ENCODE data around the gene CUBN. TPM values are rescaled to one million over a fixed set of nuclear protein-coding genes. Genes with fewer than 3 reads are reported as not detected.

Gene CUBN
- total RNA-seq, 2 experiments from 2014 or later, result 0.19 to 0.59 TPM

DNA sequence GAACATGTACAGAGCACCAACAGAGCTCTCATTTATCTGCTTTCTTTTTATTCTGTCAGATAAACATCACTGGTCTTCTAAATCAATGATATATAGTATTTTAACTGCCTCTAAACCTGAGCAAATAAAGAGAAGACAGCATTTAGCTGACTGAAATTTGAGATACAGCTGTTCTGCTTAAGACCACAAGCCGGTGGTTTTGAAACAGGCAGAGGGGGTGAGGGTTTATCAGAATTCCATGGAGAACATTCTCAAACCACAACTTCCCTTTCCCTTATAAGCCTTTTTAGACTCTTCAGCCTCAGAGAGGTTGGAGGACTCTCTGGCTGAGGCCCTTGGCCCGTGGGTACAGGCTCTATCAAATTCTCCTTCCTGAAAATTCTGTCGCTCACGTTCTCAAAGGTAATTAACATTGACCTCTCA is 225.0 kb downstream of the CUBN start:
- CTCF ChIA-PET, result no interaction called here
- POLR2A ChIA-PET, result no interaction called here

- POLR2A ChIA-PET, result no interaction called here
- CTCF ChIA-PET, result no interaction called here
Observed at GRCh38 chr10:16904049-16904448, 225.6 kb downstream of the CUBN start.

DNA sequence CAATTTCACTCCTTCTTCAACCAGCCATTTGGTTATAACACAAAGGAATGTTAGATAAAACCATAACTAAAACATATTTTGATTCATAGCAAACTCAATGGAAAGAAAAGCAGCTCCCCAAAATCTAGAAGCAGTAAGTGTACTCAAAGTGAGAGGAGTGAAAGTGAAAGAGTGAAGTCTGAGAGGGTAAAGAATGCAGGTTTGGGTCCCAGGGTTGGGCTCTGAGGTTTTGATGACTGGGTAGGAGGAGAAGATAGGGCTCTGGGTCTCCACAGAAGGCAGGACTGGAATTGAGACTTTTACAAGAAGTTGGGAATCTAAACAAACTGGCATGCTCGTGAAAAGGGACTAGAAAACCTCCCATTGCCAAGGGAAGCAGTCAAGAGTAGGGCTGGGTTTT is 227.0 kb downstream of the CUBN start:
- ChIA-PET CTCF (no interaction called here), POLR2A (no interaction called here)

DNA sequence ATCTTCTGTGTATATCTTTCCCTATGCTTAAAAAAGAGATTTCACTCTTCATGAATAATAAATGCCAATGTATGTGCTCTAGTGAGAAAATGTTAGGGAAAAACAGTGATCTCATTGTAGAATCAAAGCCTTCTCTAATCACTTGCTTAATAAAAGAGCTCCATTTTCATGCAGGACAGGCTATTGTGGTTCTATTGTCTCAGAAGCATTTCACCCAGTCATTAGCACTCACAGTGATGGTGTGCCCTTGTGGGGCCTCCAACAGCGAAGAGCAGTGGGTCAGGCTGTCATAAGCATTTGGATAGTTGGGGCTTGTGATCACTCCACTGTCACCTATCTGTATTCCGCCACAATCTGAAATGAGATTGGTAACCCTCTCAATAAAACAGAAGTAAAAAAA is 228.5 kb downstream of the CUBN start:
- POLR2A ChIA-PET, result no interaction called here
- CTCF ChIA-PET, result no interaction called here

DNA sequence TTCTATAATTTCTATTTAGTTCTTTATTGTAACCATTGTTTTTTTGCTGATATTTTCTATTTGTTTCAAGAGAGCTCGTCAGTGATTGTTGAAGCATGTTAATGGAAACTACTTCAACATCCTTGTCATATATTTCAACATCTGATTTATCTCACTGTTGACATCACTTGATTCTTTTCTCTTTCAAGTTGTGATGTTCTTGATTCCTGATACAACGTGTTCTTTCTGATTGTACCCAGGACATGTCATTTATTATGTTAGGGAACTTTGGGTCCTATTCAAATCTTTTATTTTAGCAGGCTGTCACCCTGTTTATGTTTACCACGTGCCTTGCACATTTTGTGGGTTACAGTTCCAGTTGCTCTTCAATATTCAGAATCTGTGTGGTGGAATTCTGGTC is 232.6 kb downstream of the CUBN start:
- ChIA-PET CTCF (interaction anchor here (0.6 kb wide), 1 partner anchor 434 kb away, joined by 3 read pairs; no protein-coding TSS in a partner anchor), POLR2A (no interaction called here)

GRCh38 chr10:16894821-16895220 is 234.8 kb downstream of the CUBN start:
- POLR2A ChIA-PET, result no interaction called here
- CTCF ChIA-PET, result no interaction called here

DNA sequence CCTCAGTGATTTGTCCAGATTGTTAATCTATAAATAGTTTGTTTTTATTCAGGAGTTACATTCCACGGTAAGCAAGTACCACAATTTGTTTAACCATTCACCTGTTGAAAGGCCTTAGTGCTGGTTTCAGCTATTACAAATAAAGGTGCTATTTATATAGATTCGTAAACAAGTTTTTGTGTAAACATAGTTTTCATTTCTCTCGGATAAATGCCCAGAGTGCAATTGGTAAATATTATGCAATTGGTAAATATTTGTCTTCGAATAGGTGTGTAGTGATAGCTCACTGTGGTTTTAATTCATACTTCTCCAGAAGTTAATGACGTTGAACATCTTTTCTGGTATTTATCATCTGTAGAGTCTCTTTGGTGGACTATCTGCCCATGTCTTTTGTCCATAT is 235.9 kb downstream of the CUBN start:
- ChIA-PET CTCF (no interaction called here), POLR2A (no interaction called here)

DNA sequence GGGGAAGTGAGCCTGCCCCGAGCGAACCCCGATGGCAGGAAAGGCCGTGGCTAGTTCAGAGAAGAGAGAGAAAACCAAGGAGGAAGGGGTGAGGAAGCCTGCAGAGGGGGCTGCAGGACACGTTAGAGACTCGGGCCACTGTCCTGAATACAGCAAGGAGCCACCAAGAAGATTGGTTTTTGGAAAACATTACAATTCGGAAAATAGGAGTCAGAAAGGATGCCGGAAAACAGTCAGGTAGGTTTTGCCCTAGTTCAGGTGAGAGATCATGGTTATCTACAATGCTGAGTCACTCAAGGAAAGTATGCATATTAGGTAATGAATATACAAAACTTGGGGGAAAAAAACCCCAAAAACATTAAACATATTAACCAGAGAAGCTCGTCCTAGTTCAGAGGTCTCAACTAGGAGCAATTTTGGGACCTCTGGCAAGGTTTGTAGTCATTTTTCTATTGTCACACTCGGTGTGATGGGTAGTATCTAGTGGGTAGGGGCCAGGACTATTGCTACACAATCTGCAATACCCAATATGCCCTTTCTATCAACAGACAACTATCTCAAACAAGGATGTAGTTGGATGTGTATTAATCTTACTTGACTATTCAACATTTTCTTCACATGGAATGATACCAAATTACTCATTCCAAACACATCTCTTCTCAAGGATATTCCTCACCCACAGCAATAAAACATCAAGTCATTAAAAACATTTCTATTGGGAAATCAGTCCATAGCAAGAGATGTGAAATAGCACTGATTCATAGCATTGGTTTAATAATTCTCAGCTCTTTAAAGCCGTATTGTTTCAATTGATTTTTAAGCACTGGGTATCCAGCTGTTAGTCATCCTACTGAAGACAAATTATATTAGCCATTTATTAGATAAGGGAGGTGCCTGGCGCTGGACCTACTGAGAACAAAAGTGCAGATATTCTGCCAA is 238.0 kb downstream of the CUBN start:
- ChIA-PET CTCF (interaction anchor here (1.4 kb wide), 1 partner anchor 52 kb away, joined by 4 read pairs; no protein-coding TSS in a partner anchor), POLR2A (interaction anchor here (1.4 kb wide), 1 partner anchor 338 kb away, joined by 8 read pairs; no protein-coding TSS in a partner anchor)

DNA sequence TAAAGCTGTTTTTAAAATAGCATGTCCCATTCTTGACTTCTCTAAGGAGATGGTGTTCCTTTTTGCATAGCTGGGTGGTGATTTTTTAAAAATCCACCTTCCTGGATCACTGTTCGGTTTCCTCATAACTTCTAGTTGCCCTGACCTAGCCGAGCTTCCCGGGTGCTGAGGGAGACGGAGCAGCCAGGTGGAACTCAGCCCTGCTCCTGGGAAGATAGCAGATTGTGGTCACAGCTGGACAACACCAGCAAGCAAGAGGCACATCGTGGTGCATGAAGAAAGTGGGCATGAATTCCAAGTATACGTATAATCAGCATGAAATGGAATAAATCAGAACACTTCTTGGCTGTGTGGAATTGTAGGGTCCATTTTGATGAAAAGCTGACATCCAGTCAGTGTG is 238.9 kb downstream of the CUBN start:
- CTCF ChIA-PET, result interaction anchor here (1.4 kb wide), 1 partner anchor 53 kb away, joined by 4 read pairs; no protein-coding TSS in a partner anchor
- POLR2A ChIA-PET, result no interaction called here

DNA sequence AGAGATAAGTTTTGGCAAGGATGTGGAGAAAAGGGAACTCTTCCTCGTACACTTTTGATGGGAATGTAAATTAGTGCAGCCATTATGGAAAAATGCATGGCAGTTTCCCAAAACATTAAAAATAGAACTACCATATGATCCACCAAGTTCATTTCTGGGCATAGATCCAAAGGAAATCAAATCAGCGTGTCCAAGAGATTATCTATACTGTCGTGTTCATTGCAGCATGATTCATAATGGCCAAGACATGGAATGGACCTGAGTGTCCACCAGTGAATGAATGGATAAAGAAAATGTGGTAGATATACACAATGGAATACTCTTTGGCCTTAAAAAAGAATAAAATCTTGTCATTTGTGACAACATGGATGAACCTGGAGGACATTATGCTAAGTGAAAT is 242.0 kb downstream of the CUBN start:
- ChIA-PET CTCF (no interaction called here), POLR2A (no interaction called here)

- POLR2A ChIA-PET, result no interaction called here
Observed at GRCh38 chr10:16886031-16886430, 243.6 kb downstream of the CUBN start.

DNA sequence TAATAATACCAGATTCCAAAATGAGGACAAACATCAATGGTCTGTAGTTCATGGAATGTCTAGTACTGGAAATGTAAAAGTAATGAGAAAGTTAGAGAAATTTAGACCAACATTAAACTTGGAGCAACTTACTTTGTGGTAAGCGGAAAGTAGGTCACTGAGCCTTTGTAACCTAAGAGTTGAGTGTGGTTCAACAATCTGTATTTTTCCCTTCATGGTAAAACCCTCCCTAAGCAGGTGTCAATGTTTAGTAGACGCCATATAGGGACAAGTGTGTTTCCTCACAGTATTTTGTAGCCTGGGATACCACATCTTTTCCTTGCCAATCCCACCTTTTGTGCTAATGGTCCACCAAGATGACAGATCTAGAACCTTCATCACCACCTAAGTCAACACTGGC is 245.1 kb downstream of the CUBN start:
- POLR2A ChIA-PET, result no interaction called here
- CTCF ChIA-PET, result no interaction called here

More at GRCh38 chr10:16886031-16886430, 243.6 kb downstream of the CUBN start:
- CTCF ChIA-PET, result no interaction called here

- ChIA-PET CTCF (no interaction called here), POLR2A (no interaction called here)
Observed at GRCh38 chr10:16883084-16883483, 246.5 kb downstream of the CUBN start.

- ChIA-PET CTCF (no interaction called here), POLR2A (no interaction called here)
Observed at GRCh38 chr10:16870331-16870730, 259.3 kb downstream of the CUBN start.

- ChIA-PET POLR2A (no interaction called here), CTCF (no interaction called here)
Observed at GRCh38 chr10:16867990-16868389, 261.6 kb downstream of the CUBN start.

DNA sequence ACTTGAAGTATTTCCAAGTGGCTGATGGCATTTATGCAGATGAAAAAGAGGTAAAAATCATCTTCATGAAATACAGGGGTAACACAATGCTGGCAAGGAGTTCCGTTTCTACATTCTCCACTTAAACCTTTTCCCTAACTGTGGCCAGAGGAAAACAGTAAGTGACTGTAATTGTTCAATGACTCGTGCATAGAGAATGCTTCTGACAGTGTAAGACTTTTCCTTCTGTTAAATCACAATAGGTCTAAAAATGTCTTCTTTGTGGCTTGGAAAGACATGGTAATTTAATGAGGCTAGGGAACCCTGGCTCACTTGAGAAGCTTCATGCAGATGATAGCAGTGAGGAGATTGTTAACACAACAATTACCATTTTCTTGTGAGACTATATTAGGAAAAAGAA is 262.1 kb downstream of the CUBN start:
- POLR2A ChIA-PET, result no interaction called here
- CTCF ChIA-PET, result no interaction called here

DNA sequence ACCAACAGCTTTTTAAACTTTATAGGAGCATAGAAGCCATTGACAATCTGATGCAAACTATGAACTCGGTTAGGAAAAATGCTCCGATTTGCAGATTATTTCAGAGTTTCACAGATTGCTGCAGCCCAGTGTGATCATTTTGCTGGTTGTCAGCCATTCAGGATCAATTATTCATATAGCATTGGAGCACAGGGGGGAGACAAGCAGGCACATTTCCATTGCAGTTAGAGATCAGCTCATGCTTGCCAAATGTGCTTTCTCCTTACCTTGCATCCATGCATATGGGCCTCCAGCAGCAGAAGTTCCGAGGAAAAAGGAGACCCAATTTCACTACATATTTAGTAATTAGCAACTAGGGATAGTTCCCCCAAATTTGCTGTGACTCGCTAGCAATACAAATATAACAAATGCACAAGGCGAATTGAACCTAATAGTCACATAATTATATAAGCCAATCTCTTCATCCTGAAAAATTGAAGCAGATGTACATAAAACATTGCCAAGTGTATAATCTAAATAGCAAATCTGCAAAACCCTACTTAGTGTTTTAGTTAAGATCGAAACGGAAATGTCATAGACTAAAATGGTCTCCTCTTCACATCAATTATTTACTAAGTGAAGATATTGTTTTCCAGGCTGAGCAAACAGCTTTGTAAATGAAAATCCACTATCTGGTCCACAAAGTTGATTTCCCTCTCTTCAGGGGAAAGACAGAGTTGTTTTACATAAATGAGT is 262.9 kb downstream of the CUBN start:
- ChIA-PET POLR2A (interaction anchor here (0.6 kb wide), 1 partner anchor 394 kb away, joined by 3 read pairs; no protein-coding TSS in a partner anchor), CTCF (no interaction called here)

GRCh38 chr10:16865766-16866165 is 263.8 kb downstream of the CUBN start:
- POLR2A ChIA-PET, result no interaction called here
- CTCF ChIA-PET, result no interaction called here

GRCh38 chr10:16863766-16864165 is 265.8 kb downstream of the CUBN start:
- CTCF ChIA-PET, result no interaction called here
- POLR2A ChIA-PET, result no interaction called here

DNA sequence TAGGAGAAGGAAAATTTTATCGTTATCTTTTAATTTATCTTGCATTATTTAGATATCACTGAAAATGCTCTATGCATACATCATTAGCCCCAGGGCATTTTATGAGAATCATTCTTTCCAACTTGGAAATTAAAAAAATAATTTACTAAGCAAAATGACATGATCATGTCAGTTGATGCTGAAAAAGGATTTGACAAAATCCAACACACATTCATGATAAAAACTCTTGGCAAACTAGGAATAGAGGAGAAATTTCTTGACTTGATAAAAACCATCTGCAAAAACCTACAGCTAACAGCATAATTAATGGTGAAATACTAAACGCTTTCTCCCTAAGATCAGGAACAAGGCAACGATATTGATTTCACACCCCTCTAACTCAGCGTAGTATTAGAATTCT is 272.2 kb downstream of the CUBN start:
- ChIA-PET CTCF (no interaction called here), POLR2A (no interaction called here)

- ChIA-PET CTCF (interaction anchor here (1.3 kb wide), 1 partner anchor 12 kb away, joined by 5 read pairs; no protein-coding TSS in a partner anchor), POLR2A (no interaction called here)
Observed at GRCh38 chr10:16856567-16856966, 273.0 kb downstream of the CUBN start.

Data from activated CD8-positive, alpha-beta memory T cell treated with anti-CD3 and anti-CD28 coated beads for 36 hours (primary cell).